BE2C (cell line): ENCODE results near the gene SCLT1.

Experiments used
- DNase-seq: peaks from one replicate; pipeline ENCODE4 v3.0.0-alpha.2; 2020
- H3K27me3 ChIP-seq: fragments of 250-450 bp; sonication (Bioruptor Pico); 2 replicates; pipeline ENCODE4 v1.5.1; 2020; ENCODE audit warnings: mild to moderate bottlenecking
- H3K36me3 ChIP-seq: fragments of 250-450 bp; sonication (Bioruptor Pico); 2 replicates; pipeline ENCODE4 v1.5.1; 2020; ENCODE audit warnings: mild to moderate bottlenecking
- H3K4me1 ChIP-seq: fragments of 250-450 bp; sonication (Bioruptor Pico); 2 replicates; pipeline ENCODE4 v1.5.1; 2020
- H3K4me3 ChIP-seq: 2 replicates; pipeline ENCODE4 v1.5.1; 2011; ENCODE audit warnings: low read depth, low read length
- H3K9me3 ChIP-seq: fragments of 250-450 bp; sonication (Bioruptor Pico); 2 replicates; pipeline ENCODE4 v1.5.1; 2020
- TF ChIP-seq, protein P1 (sequence below): IDR thresholded peaks from 2 replicates; pipeline ENCODE4 v1.5.1; 2012; ENCODE audit warnings: mild to moderate bottlenecking, low read depth, low read length

SCLT1 gene

DNA sequence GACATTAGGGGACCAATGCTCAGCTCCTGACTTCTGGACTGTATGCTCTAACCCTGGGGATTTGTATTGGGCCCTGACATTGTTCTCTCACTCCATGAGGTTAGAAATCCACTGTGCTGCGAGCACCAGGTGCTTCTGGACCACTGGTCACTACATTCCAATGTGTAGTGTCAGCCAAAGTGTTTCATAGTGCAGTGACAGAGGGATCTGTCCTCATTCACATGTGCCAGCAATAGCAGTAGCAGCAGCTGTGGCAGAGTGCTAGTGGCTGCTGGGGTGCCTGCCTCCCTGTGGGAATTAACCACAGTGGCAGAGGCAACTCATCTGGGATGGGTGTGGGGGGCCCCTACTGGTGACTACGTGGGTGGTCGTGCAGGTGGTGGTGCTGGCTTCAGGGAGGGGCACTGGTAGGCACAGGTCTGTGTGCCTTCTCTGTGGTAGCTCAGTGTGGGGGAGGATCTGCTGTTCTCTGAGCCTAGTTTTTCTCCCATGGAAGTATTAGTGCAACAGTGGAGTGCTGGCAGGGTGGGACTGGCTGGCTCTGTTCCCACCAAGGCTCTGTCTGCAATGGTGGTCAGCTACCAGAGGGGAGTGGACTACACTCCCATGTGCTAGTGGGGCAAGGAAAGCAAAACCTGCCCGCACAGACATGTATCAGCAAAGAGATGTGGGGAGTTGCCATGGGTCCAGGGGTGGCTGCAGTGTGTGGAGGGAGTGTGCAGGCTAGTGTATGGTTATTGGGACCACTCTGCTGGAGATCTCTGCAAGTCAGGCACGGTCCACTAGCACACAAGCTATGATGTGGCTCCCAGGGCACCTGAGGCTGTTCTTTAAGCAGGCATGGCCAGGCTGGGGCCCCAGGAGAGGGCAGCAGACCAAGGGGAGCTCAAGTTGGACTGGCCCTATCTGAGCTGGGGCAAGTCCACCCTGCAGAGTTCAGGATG, 78.5 kb downstream of the SCLT1 start:
- Histone ChIP-seq H3K4me3 (no peak overlapping the region), H3K36me3 (peaks cover 5% of the 10 kb centered on the region; the same call in 1 of the 2 replicates), H3K9me3 (no peaks in the 10 kb centered on the region), H3K4me1 (no peaks in the 10 kb centered on the region), H3K27me3 (no peaks in the 10 kb centered on the region)
- no peak for DNase-seq
- TF ChIP-seq, protein P1, sequence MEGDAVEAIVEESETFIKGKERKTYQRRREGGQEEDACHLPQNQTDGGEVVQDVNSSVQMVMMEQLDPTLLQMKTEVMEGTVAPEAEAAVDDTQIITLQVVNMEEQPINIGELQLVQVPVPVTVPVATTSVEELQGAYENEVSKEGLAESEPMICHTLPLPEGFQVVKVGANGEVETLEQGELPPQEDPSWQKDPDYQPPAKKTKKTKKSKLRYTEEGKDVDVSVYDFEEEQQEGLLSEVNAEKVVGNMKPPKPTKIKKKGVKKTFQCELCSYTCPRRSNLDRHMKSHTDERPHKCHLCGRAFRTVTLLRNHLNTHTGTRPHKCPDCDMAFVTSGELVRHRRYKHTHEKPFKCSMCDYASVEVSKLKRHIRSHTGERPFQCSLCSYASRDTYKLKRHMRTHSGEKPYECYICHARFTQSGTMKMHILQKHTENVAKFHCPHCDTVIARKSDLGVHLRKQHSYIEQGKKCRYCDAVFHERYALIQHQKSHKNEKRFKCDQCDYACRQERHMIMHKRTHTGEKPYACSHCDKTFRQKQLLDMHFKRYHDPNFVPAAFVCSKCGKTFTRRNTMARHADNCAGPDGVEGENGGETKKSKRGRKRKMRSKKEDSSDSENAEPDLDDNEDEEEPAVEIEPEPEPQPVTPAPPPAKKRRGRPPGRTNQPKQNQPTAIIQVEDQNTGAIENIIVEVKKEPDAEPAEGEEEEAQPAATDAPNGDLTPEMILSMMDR: no peak

DNA sequence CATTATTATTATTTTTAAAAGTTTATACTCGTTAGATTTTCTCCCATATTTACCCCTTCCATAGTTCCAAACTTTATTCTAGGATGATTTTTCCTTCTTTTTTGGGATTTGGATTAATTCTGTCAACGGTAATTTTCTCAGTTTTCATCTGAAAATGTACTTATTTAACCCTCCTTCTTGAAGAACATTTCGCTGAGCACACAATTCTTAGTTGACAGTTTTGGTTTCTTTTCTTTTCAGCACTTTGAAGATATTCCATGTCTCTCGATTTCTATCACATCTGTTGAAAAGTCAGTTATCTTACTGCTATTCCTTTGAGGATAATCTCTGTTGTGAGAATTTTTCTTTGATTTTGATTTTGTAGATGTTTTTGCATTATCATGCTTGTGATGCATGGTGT, 85.2 kb downstream of the SCLT1 start:
- no peak overlapping the region for H3K4me3 ChIP-seq

DNA sequence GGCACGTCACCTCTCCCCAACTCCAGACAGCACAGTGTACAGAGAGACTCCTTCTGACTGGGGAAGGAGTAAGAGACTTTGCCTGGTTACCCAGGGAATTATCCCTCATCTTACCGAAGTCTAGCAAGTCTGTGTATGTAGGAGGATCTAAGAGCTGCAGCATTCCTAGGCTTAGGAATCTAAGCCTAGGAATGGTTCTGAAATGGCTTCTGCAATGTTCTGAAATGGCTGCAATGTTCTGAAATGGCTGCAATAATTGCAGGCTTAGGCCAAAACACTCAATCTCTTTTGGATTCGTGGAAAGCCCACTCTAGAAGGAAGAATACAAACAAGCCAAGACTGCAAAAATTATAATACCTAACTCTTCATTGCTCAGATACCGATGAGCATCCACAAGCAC, 106.4 kb downstream of the SCLT1 start:
- TF ChIP-seq, protein P1: no peak
- no peak overlapping the region for H3K4me3 ChIP-seq
- no peak for DNase-seq

More for the DNA sequence above, 85.2 kb downstream of the SCLT1 start:
- Histone ChIP-seq H3K27me3 (no peaks in the 10 kb centered on the region), H3K4me1 (no peaks in the 10 kb centered on the region), H3K9me3 (no peaks in the 10 kb centered on the region), H3K36me3 (no peaks in the 10 kb centered on the region)
- TF ChIP-seq, protein P1: no peak
- no peak for DNase-seq

DNA sequence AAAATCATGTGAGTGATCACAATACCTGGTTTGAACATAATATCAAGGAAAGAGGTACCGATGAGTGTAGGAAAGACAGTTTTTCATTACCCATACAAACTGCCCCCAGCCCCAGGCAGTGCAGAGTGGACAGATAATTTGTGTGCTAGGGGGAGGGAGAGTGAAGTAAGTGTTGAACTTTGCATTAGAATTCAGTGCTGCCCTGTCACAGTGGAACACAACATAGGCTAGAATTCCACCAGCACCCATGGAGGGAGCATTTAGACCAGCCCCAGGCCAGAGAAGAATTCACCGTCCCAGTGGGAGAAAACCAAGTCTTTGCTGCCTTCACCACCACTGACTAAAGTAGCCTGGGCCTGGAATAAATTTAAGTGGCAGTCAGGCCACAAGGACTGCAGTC, 107.3 kb downstream of the SCLT1 start:
- peaks cover 10% of the 10 kb centered on the region for H3K36me3 ChIP-seq
- no peak overlapping the region for H3K4me3 ChIP-seq
- no peaks in the 10 kb centered on the region; the same call in 1 of the 2 replicates for H3K4me1 ChIP-seq
- TF ChIP-seq, protein P1: no peak
- DNase-seq: no peak
- no peaks in the 10 kb centered on the region for H3K9me3 ChIP-seq
- H3K27me3 ChIP-seq: no peaks in the 10 kb centered on the region

More for the DNA sequence above, 106.4 kb downstream of the SCLT1 start:
- H3K9me3 ChIP-seq: no peaks in the 10 kb centered on the region
- peaks cover 10% of the 10 kb centered on the region for H3K36me3 ChIP-seq
- H3K4me1 ChIP-seq: no peaks in the 10 kb centered on the region
- no peaks in the 10 kb centered on the region for H3K27me3 ChIP-seq

DNA sequence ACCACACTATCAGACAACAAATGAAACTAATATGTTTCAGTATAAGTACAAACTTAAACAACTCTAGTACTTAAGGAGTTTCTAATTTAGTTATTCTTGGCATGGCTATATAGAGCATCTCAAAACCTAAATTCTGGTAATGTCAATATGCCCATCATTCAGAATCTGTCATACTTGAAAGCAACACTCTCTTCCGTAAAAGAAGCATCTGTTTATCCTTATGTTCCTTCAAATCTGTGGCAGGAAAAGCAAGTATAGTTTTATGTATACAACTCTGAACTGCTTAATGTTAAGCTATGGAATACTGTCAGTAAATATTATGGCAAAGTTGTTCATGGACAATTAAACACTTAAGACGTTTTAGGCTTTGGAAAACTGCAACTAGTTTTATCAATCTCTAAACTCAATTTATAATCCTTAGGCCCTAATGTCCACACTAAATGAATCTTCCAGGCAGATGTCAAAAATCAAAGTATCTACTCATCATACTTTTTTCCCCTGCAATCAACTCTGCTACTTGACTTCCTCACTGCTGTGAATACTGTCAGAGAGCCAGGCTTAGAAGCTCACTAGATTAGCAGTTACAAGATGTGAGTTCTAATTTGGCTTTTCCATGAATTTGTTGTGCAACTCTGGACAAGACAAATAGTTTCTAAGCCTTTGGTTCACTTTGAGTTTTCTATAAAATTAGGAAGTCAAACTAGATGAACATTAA, 109.4 kb downstream of the SCLT1 start:
- TF ChIP-seq, protein P1: no peak
- Histone ChIP-seq H3K4me1 (peaks cover 2% of the 10 kb centered on the region; the same call in 1 of the 2 replicates), H3K4me3 (no peak overlapping the region), H3K27me3 (no peaks in the 10 kb centered on the region), H3K36me3 (peaks cover 7% of the 10 kb centered on the region), H3K9me3 (no peaks in the 10 kb centered on the region)
- DNase-seq: no peak

DNA sequence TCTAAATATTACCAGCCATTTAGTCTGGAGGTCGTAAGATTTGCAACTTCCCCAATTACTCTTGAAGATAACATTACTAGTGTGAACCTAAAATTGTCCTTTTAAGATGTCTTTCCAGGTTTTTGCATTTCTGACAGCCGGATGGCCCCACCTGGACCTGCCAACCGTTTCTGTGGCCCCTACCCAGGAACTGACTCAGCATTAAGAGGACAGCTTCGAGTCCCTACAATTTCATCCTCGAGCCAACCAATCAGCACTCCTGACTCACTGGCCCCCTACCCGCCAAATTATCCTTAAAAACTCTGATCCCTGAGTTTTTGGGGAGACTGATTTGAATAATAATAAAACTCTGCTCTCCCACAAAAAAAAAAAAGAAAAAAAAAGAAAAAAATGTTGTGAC, 112.0 kb downstream of the SCLT1 start:
- no peaks in the 10 kb centered on the region for H3K9me3 ChIP-seq
- TF ChIP-seq, protein P1: no peak
- no peak overlapping the region for H3K4me3 ChIP-seq
- H3K4me1 ChIP-seq: peaks cover 2% of the 10 kb centered on the region; the same call in 1 of the 2 replicates
- DNase-seq: no peak
- H3K36me3 ChIP-seq: peaks cover 5% of the 10 kb centered on the region; the same call in 1 of the 2 replicates
- no peaks in the 10 kb centered on the region for H3K27me3 ChIP-seq
